Activated naive CD8-positive, alpha-beta T cell treated with anti-CD3 and anti-CD28 coated beads, Interleukin-2, amount 10 ng/mL, durations not matched to agents 7 days and 5 days (primary cell): ENCODE results near the gene CERKL. TPM values are rescaled to one million over a fixed set of nuclear protein-coding genes. Genes with fewer than 3 reads are reported as not detected.
A peak's percentile ranks its signal among the peaks of the same experiment; 100 is the strongest.

ENCODE experiments used
- ATAC-seq: fragments of 150-1000 bp; cut with Tn5 transposase; one replicate; pipeline ENCODE4 v1.10.0; 2021; ENCODE audit warnings: low read depth, moderate library complexity
- POLR2A ChIA-PET: fragments of 350-600 bp; sonication (Branson Sonifier 250); formaldehyde crosslinking; loops from one replicate; lab custom pipeline; 2021; ENCODE audit warnings: antibody characterized with exemption; lab: Charles Lee
- DNase-seq: peaks from one replicate; pipeline ENCODE4 v3.0.0; 2021
- H3K27ac Mint-ChIP-seq: one replicate; pipeline ENCODE4 v1.8.0; 2022; ENCODE audit warnings: mild to moderate bottlenecking, mixed read lengths
- H3K27me3 Mint-ChIP-seq: one replicate; pipeline ENCODE4 v1.8.0; 2022; ENCODE audit warnings: mild to moderate bottlenecking, moderate library complexity, mixed read lengths
- H3K36me3 Mint-ChIP-seq: one replicate; pipeline ENCODE4 v1.8.0; 2021; ENCODE audit warnings: mild to moderate bottlenecking, mixed read lengths
- H3K4me1 Mint-ChIP-seq: one replicate; pipeline ENCODE4 v1.8.0; 2021; ENCODE audit warnings: mixed read lengths
- H3K4me3 Mint-ChIP-seq: one replicate; pipeline ENCODE4 v1.8.0; 2022; ENCODE audit warnings: mild to moderate bottlenecking, moderate library complexity, mixed read lengths
- H3K9me3 Mint-ChIP-seq: one replicate; pipeline ENCODE4 v1.8.0; 2021; ENCODE audit warnings: mixed read lengths
- total RNA-seq, 2 experiments: library from RNA; stranded (reverse); gene quantifications; one replicate each; pipeline ENCODE4 v1.2.3, GENCODE V29; 2021

Gene CERKL
- total RNA-seq, 2 experiments from 2014 or later, result not detected

DNA sequence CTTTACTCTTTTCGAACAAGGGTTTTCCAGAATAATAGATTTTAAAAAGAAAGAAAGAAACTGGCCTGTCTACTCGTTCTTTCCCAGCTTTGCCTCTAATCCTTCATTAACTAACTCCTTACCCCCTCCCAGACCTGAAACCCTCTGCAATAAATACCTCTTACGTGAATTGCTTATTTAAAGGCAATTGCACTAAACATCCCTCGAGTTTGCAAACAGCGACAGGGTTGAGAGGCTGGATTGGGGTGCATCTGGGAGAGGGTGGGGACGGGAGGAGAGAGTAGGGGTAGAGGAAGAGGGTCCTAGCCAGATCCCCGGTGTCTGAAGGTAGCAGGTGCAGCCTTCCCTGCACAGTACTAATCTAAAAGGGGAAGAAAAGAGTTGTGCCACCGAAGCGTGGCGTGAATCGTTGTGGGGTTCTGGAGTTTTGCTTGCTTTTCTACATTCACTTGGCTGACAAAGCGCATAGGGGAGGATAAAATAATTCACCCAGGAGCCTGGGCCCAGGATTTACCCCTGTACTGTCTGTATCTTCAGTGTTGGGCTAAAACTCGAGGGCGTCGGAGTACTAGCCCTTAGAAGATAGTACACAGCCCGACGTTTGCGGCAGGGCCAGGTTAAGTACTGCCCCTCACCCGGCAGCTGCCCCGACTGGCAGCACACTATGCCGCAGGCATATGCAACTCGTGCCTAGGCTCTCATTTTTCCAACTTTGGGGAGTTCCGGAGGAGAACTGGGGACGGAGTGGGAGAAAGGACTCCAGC, 25.3 kb upstream of the CERKL start:
- H3K36me3 Mint-ChIP-seq, result peaks cover 2% of the 10 kb centered on the region
- H3K27me3 Mint-ChIP-seq, result peaks cover 91% of the 10 kb centered on the region
- peaks cover 40% of the 10 kb centered on the region for H3K4me1 Mint-ChIP-seq
- H3K4me3 Mint-ChIP-seq, result peak overlapping the region; percentile 75
- POLR2A ChIA-PET, result no interaction called here
- ATAC-seq (no peak), DNase-seq (peak; percentile 35)
- H3K27ac Mint-ChIP-seq, result no peak overlapping the region
- H3K9me3 Mint-ChIP-seq, result peaks cover 6% of the 10 kb centered on the region

DNA sequence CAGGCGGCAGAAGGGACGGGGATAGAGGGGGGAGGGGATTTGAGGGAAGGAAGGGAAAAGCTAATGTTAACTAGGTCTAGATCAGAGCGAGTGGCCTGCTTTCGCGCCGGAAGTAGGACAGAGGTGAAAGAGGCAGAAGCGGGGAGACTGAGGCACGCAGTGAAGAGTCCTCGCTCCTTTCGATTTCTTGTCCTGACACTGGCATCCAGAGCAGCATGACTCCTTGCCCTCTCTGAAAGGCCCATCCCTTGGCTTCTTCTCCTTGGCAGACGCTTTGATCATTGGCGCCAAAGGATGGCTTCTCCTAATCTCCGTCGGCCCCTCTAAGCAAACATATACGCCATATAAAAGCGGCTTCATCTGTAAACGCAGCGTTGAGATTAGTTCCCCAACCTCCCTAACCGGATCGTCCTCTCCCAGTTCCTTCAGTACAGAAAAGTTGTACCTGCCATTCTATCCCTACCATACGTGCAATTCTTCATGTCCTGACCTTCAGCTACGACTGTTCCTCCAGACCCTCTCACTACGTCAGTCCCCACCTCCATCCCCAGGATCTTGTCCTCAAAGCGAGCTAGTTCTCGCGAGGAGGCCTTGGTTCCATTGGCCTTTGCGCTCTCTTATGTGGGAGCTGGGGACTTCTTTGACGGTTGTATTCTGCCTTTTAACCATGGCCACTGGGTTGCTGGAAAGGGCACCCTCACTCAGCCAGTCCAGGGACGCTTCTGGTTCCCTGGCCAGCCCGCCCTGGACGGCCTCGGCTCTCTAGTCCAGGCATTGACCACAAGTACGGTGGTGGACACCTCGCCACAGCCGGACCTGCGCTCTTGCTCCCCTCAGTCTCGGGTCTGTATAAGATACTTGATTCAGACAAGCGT, 24.3 kb upstream of the CERKL start:
- ATAC-seq, result no peak
- peak overlapping the region; percentile 3 for H3K27ac Mint-ChIP-seq
- POLR2A ChIA-PET, result no interaction called here
- H3K27me3 Mint-ChIP-seq, result peaks cover 89% of the 10 kb centered on the region
- peaks cover 6% of the 10 kb centered on the region for H3K9me3 Mint-ChIP-seq
- peaks cover 40% of the 10 kb centered on the region for H3K4me1 Mint-ChIP-seq
- peak; percentile 28 for DNase-seq
- peak overlapping the region; percentile 75 for H3K4me3 Mint-ChIP-seq
- peaks cover 2% of the 10 kb centered on the region for H3K36me3 Mint-ChIP-seq

DNA sequence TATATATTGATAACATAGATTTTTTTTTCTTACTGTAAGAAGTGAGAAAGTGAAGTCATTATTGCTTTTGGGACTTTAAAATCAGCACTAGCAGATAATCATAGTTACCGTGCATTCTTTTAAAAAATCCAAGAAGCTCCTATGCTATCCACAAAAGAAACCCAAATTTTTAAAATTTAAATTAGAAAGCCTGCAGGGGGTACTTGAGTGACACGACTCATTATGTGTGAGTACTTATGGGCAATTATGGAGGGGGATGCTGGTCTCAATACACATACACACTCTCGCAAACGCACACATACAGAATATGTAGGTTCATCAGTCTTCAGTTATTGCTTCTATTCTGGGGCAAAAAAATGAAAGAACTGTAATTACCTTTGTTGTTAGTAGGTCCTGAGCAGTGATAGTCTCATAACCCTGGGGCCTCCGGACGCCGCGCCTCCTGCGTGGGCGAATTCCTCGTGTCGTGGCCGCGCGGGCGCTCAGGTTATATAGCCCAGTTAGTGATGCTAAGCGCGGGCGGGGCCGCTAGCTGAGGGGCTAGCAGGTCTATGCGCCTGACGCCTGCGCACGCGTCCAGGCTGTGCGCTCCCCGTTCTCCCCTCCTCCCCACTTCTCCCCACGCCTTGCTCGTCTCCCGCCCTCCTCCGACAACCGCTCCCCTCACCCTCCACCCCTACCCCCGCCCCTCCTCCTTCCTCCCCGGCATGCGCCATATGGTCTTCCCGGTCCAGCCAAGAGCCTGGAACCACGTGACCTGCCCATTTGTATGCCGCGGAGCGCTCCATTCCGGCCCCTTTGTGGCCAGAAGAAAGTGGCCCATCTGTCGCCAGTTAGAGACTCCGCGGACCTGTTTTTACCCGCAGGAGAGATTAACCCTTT, 23.4 kb upstream of the CERKL start, which contains the start of gene NEUROD1:
NEUROD1 (minus strand) TSS at position 463 of the 882 bp plus-strand sequence. CDS start 1,657 bp downstream, outside the sequence.
- Mint-ChIP-seq H3K27ac (peak within 1 kb of the TSS; percentile 3), H3K9me3 (peaks cover 6% of the 10 kb centered on the region), H3K4me1 (peaks cover 40% of the 10 kb centered on the region), H3K4me3 (peak within 1 kb of the TSS; percentile 75), H3K27me3 (peaks cover 89% of the 10 kb centered on the region), H3K36me3 (peaks cover 2% of the 10 kb centered on the region)
- ATAC-seq, result no peak
- POLR2A ChIA-PET, result no interaction called here
- DNase-seq, result peak; percentile 49

DNA sequence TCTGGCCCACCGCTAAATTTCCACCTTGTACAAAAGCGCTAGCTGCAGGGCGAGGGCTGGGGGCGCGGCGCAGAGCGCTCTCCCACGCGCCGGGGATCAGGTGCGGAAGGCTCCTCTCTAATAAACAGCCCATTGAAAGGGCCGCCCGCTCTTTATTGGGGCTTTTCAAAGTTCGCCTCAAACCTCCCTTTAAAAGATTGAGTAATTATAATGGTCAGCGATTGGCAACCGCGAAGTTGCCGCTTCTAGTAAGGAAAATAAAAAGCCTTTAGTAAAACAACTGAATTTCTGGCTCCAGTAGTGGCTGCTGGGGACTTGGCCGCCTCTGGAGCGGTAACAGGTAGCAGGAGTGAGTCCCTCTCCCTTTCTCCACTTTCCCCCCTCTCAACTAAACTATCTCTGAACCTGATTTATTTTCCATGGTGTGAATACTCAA, 22.7 kb upstream of the CERKL start:
- ATAC-seq (no peak), DNase-seq (no peak)
- Mint-ChIP-seq H3K36me3 (peaks cover 2% of the 10 kb centered on the region), H3K4me1 (peaks cover 35% of the 10 kb centered on the region), H3K27ac (no peak overlapping the region), H3K9me3 (peaks cover 4% of the 10 kb centered on the region), H3K27me3 (peaks cover 87% of the 10 kb centered on the region), H3K4me3 (no peak overlapping the region)
- POLR2A ChIA-PET, result no interaction called here

DNA sequence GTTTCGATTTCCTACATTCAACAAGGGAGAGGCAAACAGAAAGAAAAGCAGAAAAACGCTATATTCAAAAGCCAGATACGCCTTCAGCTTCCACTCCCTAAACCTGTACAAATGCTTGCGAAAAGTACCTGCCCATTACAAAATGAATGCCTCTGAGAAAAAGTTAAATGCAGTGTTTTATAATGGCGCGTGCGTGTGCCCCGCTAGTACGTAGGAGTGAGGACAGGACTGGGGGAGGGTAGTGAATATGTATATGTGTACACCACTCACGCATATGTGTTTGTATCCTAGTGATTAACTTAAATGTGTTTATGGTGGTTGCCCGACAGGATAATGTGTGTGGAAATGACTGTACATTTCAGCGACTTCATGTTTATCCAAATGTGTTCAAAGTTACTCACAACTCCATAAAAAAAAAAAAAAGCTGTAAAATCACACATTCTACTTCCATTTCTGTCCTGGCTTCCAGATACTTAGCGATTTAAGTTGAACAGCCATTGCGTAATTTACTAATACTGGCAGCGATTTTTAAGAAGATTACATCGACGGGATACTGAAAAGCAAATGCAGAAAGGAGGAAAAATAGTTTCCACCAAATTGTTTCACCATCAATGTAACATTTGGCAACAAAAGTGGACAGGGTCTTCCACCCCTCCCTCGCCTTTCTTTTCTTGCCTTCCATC, 22.1 kb upstream of the CERKL start:
- Mint-ChIP-seq H3K27ac (peak overlapping the region; percentile 61), H3K4me1 (peaks cover 35% of the 10 kb centered on the region), H3K9me3 (peaks cover 4% of the 10 kb centered on the region), H3K27me3 (peaks cover 89% of the 10 kb centered on the region), H3K4me3 (no peak overlapping the region), H3K36me3 (peaks cover 2% of the 10 kb centered on the region)
- no peak for DNase-seq
- ATAC-seq, result no peak
- POLR2A ChIA-PET, result no interaction called here

DNA sequence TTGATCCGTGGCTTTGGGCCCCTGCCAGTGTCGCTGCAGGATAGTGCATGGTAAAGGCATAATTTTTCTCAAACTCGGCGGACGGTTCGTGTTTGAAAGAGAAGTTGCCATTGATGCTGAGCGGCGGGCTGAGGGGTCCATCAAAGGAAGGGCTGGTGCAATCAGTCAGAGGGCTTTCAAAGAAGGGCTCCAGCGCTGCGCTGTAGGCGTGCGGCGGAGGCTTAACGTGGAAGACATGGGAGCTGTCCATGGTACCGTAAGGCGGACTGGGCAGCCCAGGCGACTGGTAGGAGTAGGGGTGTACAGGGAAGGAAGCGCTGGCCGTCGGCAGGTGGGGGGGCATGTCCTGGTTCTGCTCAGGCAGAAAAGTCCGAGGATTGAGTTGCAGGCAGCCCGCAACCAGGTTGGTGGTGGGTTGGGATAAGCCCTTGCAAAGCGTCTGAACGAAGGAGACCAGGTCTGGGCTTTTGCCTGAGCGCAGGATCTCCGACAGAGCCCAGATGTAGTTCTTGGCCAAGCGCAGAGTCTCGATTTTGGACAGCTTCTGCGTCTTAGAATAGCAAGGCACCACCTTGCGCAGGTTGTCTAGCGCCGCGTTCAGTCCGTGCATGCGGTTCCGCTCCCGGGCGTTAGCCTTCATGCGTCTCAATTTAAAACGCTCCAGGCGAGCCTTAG, 21.1 kb upstream of the CERKL start:
- peak; percentile 79 for DNase-seq

DNA sequence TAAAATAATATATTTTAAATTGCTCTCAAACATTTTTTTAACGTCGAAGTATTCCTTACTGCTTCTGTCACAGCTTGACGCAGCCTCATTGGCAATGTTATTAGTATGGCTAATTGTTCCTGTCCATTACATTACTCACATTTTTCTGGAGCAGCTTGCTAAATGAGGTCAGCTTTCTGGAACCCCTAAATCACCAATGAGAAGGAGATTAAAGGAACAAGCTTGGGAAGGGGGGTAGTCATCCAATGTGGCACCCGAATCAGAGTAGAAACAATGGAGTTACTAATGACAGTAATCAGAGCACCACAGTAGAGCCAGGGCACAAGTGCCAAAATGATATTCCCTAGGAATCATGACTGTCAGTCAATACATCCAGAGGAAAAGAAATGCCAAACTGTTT, 18.3 kb upstream of the CERKL start:
- Mint-ChIP-seq H3K4me1 (peaks cover 19% of the 10 kb centered on the region), H3K9me3 (peaks cover 2% of the 10 kb centered on the region), H3K36me3 (peaks cover 2% of the 10 kb centered on the region), H3K27ac (no peak overlapping the region), H3K27me3 (peaks cover 55% of the 10 kb centered on the region), H3K4me3 (no peak overlapping the region)
- POLR2A ChIA-PET, result no interaction called here
- ATAC-seq (no peak), DNase-seq (no peak)

More for the DNA sequence above, 21.1 kb upstream of the CERKL start:
- POLR2A ChIA-PET, result no interaction called here
- Mint-ChIP-seq H3K9me3 (peaks cover 4% of the 10 kb centered on the region), H3K36me3 (peaks cover 2% of the 10 kb centered on the region), H3K4me1 (peaks cover 33% of the 10 kb centered on the region), H3K27ac (peak overlapping the region; percentile 54), H3K27me3 (peaks cover 83% of the 10 kb centered on the region), H3K4me3 (peak overlapping the region; percentile 66)
- peak; percentile 83 for ATAC-seq

DNA sequence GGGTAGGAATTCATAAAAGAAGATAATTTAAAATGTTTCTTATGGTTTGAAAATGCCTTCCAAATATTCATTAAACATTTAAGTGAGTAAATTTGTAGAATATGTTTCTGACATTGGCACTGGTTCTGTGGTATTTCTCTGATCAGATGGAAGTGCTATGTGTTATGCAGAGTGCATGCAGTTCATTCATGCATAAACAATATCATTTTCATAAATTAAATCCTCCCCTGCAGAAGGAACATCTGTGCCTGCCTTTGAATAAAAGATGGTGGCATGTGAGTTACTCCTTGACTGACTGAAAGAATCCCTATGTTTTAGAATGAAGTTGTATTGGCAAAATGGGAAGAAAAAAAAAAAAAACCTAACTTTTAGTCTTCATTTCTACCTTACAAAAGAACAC, 17.6 kb upstream of the CERKL start:
- Mint-ChIP-seq H3K4me1 (peaks cover 16% of the 10 kb centered on the region), H3K27me3 (peaks cover 47% of the 10 kb centered on the region), H3K9me3 (peaks cover 2% of the 10 kb centered on the region), H3K36me3 (peaks cover 2% of the 10 kb centered on the region), H3K27ac (no peak overlapping the region), H3K4me3 (no peak overlapping the region)
- POLR2A ChIA-PET, result no interaction called here
- ATAC-seq (no peak), DNase-seq (no peak)

DNA sequence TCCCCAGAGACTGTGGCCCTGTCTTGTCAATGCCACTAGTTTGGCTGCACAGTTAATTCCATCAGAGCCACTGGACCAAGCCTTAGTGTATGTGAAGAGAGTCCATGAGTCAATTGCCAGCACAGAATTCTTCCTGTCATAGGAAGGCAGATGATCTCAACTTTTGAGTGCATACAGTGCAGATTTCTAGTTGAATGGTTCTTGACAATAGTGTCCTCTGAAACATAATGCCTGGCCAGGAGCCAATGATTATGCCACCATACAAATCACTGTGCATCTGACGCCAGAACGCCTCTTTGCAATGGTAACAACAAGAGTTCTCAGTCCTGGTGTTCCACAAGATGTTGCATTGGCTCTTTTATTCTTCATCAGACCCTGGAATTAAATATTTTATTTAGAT, 16.3 kb upstream of the CERKL start:
- Mint-ChIP-seq H3K36me3 (no peaks in the 10 kb centered on the region), H3K9me3 (peaks cover 2% of the 10 kb centered on the region), H3K27ac (no peak overlapping the region), H3K4me3 (no peak overlapping the region), H3K4me1 (peaks cover 12% of the 10 kb centered on the region), H3K27me3 (peaks cover 37% of the 10 kb centered on the region)
- POLR2A ChIA-PET, result no interaction called here
- DNase-seq (no peak), ATAC-seq (no peak)

DNA sequence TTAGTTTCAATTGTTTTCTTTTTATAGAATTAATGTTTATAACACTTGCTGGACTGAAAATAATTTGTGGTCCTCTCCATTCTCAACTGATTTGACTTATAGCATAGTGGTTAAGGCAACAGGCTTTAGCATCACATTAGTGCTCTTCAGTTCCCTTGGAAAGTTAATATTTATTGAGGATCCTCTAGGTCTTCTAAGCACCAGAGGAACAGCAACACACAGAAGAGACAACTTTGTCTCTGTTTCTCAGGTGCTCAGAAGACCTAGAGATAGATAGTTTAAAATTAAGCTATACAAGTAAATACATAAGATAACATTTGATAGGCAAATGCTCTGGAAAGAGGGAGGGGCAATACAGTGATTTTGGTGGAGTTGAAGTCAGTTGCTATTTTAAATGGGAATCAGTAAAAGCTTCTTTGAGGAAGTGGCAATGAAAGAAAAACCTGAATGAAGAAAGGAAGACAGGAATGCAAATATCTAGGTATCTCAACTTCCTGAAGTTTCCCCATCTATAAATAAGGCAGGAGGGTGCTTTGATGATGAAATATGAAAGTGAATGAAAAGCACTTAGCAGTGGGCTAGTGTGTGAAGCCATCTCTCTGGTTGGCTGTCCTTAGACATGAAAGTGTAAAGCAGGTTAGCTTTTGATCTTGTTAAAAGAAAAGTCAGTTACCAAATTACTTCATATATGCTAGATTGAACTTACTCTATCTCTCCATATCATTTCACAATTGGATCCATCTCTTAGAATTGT, 15.5 kb upstream of the CERKL start:
- H3K4me1 Mint-ChIP-seq, result peaks cover 6% of the 10 kb centered on the region
- DNase-seq (no peak), ATAC-seq (no peak)
- no peaks in the 10 kb centered on the region for H3K36me3 Mint-ChIP-seq
- no peak overlapping the region for H3K27ac Mint-ChIP-seq
- peaks cover 34% of the 10 kb centered on the region for H3K27me3 Mint-ChIP-seq
- no peak overlapping the region for H3K4me3 Mint-ChIP-seq
- POLR2A ChIA-PET, result no interaction called here
- H3K9me3 Mint-ChIP-seq, result peaks cover 2% of the 10 kb centered on the region

DNA sequence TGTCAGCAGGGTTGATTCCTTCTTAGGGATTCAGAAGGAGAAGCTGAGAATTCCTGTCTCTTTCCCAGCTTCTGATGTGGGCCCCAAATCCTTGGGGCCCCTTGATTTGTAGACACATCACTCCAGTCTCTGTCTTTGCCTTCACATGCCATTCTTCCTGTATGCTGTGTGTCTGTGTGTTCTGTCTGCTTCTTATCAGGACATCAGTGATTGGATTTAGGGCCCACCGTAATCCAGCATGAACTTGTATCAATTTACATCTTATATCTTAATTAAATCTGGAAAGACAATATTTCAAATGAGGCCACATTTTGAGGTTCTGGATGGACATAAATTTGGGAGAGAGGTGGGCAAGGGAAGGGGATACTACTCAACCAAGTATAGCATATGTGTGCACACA, 13.7 kb upstream of the CERKL start:
- DNase-seq (no peak), ATAC-seq (no peak)

More for the DNA sequence above, 13.7 kb upstream of the CERKL start:
- peaks cover 2% of the 10 kb centered on the region for H3K36me3 Mint-ChIP-seq
- POLR2A ChIA-PET, result no interaction called here
- H3K27me3 Mint-ChIP-seq, result peaks cover 25% of the 10 kb centered on the region
- no peak overlapping the region for H3K4me3 Mint-ChIP-seq
- no peak overlapping the region for H3K27ac Mint-ChIP-seq
- peaks cover 8% of the 10 kb centered on the region for H3K9me3 Mint-ChIP-seq
- peaks cover 6% of the 10 kb centered on the region for H3K4me1 Mint-ChIP-seq
